Body of pancreas (tissue), 4 donors: Measurements from ENCODE around the gene SCARF1. TPM values are rescaled to one million over a fixed set of nuclear protein-coding genes. Genes with fewer than 3 reads are reported as not detected.

ENCODE experiments used
- ATAC-seq: fragments of 150-250 bp; one replicate; pipeline ENCODE4 v1.9.1; 2016
- DNase-seq, 4 donors: peaks; one replicate each; pipeline ENCODE4 v3.0.0-alpha.2; 2019
- H3K27ac ChIP-seq, 4 donors: fragments of 200-600 bp; sonication (generic); 1 replicate in 3 of 4; 2 replicates in 1 of 4; pipeline versions ENCODE4 v1.5.1 to v1.6.1; 2016 to 2019; ENCODE audit warnings: mild to moderate bottlenecking in 1 of 4, mixed read lengths in 1 of 4, moderate library complexity in 1 of 4
- H3K27me3 ChIP-seq, 2 donors: fragments of 200-600 bp; sonication (generic); one replicate each; pipeline ENCODE4 v1.6.0; 2016; ENCODE audit warnings: mild to moderate bottlenecking in 1 of 2
- H3K36me3 ChIP-seq, 2 donors: fragments of 200-600 bp; sonication (generic); replicated peaks in 1 of 2; 2 replicates each; pipeline ENCODE4 v1.5.1; 2016; ENCODE audit warnings: low read depth in 2 of 2; ENCODE audit not compliant: insufficient read depth in 1 of 2
- H3K4me1 ChIP-seq: fragments of 200-600 bp; sonication (generic); one replicate; pipeline ENCODE4 v1.6.0; 2016
- H3K4me3 ChIP-seq, 2 donors: fragments of 200-600 bp; sonication (generic); 1 replicate in 1 of 2; 2 replicates in 1 of 2; pipeline ENCODE4 v1.5.1; 2016 to 2019
- H3K9me3 ChIP-seq, 3 donors: fragments of 200-600 bp; sonication (generic); 1 replicate in 2 of 3; 2 replicates in 1 of 3; pipeline ENCODE4 v1.5.1; 2016
- POLR2A ChIP-seq, 3 donors: fragments of 450-650 bp; IDR thresholded peaks; one replicate each; pipeline ENCODE4 v1.6.1; 2016; ENCODE audit warnings: antibody characterized with exemption in 3 of 3, mild to moderate bottlenecking in 2 of 3
- WGBS, 2 donors: methylation state at CpG; one replicate each; pipeline ENCODE4 v1.1.5; 2017; 5-methylcytosine and 5-hydroxymethylcytosine counted together
- intact Hi-C: fragments of 100-400 bp; cut with DNase I; formaldehyde crosslinking; loops from one replicate; pipeline ENCODE4 v1.15.1; 2023
- total RNA-seq, 2 donors: library from RNA; depleted of rRNA; stranded (reverse); fragments of >200 nt; gene quantifications; one replicate each; pipeline ENCODE4 v1.1.0, GENCODE V29; 2016
- TF ChIP-seq, protein P1 (sequence below), 7 experiments: fragments of 450-650 bp in 4 of 7; fragments of 200-600 bp in 3 of 7; sonication (generic) in 3 of 7; IDR thresholded peaks; one replicate each; pipeline ENCODE4 v1.5.1; 2016 to 2019; ENCODE audit warnings: antibody characterized with exemption in 7 of 7

SCARF1 gene
- total RNA-seq, 2 donors from 2014 or later: 9.1 to 15.5 TPM

DNA sequence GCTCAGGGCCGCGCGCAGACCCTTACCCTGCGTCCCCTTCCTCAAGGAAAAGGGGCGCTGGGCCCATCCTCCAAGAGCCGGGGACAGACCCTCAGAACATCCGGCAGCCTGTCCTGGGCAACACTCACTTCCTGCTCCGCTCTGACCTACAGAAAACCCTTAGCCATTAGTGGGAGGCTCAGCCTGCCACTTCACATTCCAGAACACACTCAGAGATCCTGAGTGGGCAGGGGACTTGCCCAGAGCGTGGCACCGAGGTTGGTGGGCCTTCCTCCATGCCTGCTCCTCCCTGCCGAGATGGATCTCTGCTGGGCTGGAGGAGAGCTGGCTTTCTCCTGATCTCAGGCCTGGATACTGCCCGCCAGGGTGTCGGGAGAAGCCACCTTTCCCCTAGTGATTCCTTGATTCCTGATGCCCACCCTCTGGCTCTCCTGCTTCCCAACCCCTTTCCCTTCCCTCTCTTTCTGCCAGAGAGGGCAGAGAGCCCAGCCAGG lies 1.5 kb downstream of the SCARF1 start:
- H3K36me3 ChIP-seq: no peaks in the 10 kb centered on the region
- DNase-seq (no peak), ATAC-seq (no peak)
- peak overlapping the region; percentile 23 to 62 (median 50) for H3K27ac ChIP-seq
- no peaks in the 10 kb centered on the region for H3K9me3 ChIP-seq
- WGBS, 2 donors: 34 to 63% methylated on average over 4 to 9 of the region's 13 CpGs
- H3K4me1 ChIP-seq: peaks cover 55% of the 10 kb centered on the region
- no peaks in the 10 kb centered on the region for H3K27me3 ChIP-seq
- H3K4me3 ChIP-seq: no peak overlapping the region
- intact Hi-C loops: no loop called here
- TF ChIP-seq POLR2A (IDR thresholded peaks at IDR 0.05): no peak
- TF ChIP-seq, protein P1, sequence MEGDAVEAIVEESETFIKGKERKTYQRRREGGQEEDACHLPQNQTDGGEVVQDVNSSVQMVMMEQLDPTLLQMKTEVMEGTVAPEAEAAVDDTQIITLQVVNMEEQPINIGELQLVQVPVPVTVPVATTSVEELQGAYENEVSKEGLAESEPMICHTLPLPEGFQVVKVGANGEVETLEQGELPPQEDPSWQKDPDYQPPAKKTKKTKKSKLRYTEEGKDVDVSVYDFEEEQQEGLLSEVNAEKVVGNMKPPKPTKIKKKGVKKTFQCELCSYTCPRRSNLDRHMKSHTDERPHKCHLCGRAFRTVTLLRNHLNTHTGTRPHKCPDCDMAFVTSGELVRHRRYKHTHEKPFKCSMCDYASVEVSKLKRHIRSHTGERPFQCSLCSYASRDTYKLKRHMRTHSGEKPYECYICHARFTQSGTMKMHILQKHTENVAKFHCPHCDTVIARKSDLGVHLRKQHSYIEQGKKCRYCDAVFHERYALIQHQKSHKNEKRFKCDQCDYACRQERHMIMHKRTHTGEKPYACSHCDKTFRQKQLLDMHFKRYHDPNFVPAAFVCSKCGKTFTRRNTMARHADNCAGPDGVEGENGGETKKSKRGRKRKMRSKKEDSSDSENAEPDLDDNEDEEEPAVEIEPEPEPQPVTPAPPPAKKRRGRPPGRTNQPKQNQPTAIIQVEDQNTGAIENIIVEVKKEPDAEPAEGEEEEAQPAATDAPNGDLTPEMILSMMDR (IDR thresholded peaks at IDR 0.05): no peak

DNA sequence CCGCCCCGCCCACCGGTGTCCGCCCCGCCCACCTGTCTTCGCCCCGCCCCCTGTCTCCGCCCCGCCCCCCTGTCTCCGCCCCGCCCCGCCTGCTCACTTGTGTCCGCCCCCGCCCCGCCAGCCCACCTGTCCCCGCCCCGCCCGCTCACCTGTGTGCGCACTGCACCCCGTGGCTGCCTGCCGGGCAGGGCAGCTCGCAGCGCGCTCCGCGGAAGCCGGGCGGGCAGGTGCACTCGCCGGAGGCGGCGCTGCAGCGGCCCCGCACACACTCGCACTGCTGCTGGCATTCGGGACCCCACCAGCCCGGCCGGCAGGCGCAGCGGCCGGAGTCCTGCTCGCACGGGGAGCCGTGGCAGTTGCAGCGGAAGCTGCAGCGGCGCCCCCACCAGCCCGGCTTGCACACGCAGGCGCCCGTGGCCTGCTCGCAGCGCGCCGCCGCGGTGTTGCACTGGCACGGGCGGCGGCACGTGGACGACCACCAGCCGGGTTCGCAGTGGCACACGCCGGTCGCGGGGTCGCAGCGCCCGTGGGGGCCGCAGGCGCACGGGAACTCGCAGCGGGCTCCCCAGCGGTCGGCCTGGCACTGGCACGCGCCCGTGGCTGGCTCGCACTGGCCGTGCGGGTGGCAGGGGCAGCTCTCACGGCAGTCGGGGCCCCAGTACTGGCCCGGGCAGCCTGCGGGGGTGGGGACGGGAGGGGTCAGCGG lies 2.1 kb downstream of the SCARF1 start:
- 0% methylated on average over 65 of the region's 90 CpGs; no CpG with 5 or more reads in 1 of the 2 donors for WGBS, 2 donors
- DNase-seq: peak; percentile 91 to 96 (median 93)
- Histone ChIP-seq H3K4me3 (no peak overlapping the region), H3K27me3 (no peaks in the 10 kb centered on the region), H3K36me3 (no peaks in the 10 kb centered on the region), H3K4me1 (peaks cover 53% of the 10 kb centered on the region), H3K9me3 (no peaks in the 10 kb centered on the region), H3K27ac (peak overlapping the region; percentile 23 to 62 (median 50))
- intact Hi-C loops: no loop called here
- peak; percentile 87 for ATAC-seq
- TF ChIP-seq, protein P1 (IDR thresholded peaks at IDR 0.05): peak in 6 of 7 experiments; percentile 22 to 86 (median 46)
- TF ChIP-seq POLR2A (IDR thresholded peaks at IDR 0.05): peak in 2 of 3 donors; percentile 31 to 46

DNA sequence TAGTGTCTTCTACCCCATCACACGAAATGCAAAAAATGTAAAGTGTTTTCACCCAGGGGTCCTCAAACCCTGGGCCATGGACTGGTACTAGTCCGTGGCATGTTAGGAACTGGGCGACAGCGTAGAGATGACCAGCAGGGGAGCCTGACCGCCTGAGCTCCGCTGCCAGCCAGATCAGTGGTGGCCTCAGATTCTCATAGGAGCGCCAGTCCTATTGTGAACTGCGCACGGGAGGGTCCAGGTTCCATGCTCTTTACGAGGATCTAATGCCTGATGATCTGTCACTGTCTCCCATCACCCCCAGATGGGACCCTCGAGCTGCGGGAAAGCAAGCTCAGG lies 4.5 kb downstream of the SCARF1 start:
- H3K4me3 ChIP-seq: no peak overlapping the region
- no peak overlapping the region for H3K27ac ChIP-seq
- DNase-seq (no peak), ATAC-seq (no peak)
- WGBS, 2 donors: 73 to 79% methylated on average over 12 of the region's 12 CpGs
- H3K36me3 ChIP-seq: no peaks in the 10 kb centered on the region
- intact Hi-C loops: no loop called here
- H3K9me3 ChIP-seq: no peaks in the 10 kb centered on the region
- H3K4me1 ChIP-seq: peaks cover 35% of the 10 kb centered on the region
- H3K27me3 ChIP-seq: no peaks in the 10 kb centered on the region
- TF ChIP-seq, protein P1 (IDR thresholded peaks at IDR 0.05): no peak
- TF ChIP-seq POLR2A (IDR thresholded peaks at IDR 0.05): no peak

DNA sequence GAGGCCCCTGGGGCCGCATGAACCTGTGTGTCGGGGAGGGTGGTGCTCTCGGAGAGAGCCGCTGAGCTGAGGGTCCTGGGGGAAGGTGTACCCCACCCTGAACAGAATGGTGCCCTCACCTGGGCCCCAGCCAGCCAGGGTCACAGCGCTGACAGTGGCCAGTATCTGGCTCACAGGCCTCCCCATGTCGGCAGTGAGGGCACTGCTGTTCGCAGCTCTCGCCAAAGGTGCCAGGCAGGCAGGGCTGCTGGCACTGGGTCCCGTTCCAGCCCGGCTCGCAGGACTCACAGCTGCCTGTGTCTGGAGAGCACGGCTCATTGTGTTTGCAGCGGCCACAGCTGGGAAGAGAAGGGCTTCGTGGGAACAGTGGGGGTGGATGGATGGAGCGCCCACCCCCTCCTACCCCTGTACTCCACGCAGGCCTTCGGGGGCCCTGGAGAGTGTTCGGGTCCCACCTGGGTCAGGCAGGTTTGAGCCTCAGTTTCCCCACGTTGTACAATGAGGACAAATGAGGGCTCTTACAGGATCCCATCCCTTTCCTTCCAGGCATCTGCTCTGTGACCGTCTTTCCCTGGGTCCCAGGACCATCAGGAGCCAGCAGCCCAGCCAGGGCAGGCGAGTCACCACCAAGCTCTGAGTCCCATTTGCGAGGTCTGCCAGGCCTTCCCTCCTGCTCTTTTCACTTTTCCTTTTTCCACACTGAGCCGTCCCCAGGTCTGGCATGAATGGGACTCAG lies 5.0 kb downstream of the SCARF1 start:
- Histone ChIP-seq H3K36me3 (no peaks in the 10 kb centered on the region), H3K4me3 (no peak overlapping the region), H3K4me1 (peaks cover 30% of the 10 kb centered on the region), H3K27ac (peak overlapping the region in 1 of 4 donors; percentile 40), H3K27me3 (no peaks in the 10 kb centered on the region), H3K9me3 (no peaks in the 10 kb centered on the region)
- no peak for ATAC-seq
- 51 to 57% methylated on average over 5 to 19 of the region's 23 CpGs for WGBS, 2 donors
- TF ChIP-seq, protein P1 (IDR thresholded peaks at IDR 0.05): no peak
- TF ChIP-seq POLR2A (IDR thresholded peaks at IDR 0.05): no peak
- intact Hi-C loops: no loop called here
- DNase-seq: peak in 3 of 4 donors; percentile 53 to 80 (median 66)
